Gastroesophageal sphincter (tissue), 4 donors: ENCODE data around the gene SPATA6L. TPM values are rescaled to one million over a fixed set of nuclear protein-coding genes. Genes with fewer than 3 reads are reported as not detected.

Experiments
- ATAC-seq: fragments of 150-250 bp; one replicate; pipeline ENCODE4 v1.9.1; 2016; ENCODE audit warnings: mild to moderate bottlenecking, moderate library complexity
- H3K27ac ChIP-seq, 4 donors: fragments of 200-600 bp; sonication (generic) in 3 of 4; 1 replicate in 3 of 4; 2 replicates in 1 of 4; pipeline ENCODE4 v1.5.1; 2016 to 2019
- H3K27me3 ChIP-seq: fragments of 200-600 bp; sonication (generic); one replicate; pipeline ENCODE4 v1.5.1; 2019
- H3K36me3 ChIP-seq, 2 donors: fragments of 200-600 bp; sonication (generic); one replicate each; pipeline ENCODE4 v1.5.1; 2019; ENCODE audit warnings: control low read depth in 1 of 2
- H3K4me1 ChIP-seq, 3 donors: fragments of 200-600 bp; sonication (generic); 1 replicate in 2 of 3; 2 replicates in 1 of 3; pipeline ENCODE4 v1.5.1; 2016 to 2019; ENCODE audit warnings: control low read depth in 2 of 3
- H3K4me3 ChIP-seq, 2 donors: fragments of 200-600 bp; sonication (generic); one replicate each; pipeline ENCODE4 v1.5.1; 2019; ENCODE audit warnings: mild to moderate bottlenecking in 1 of 2, moderate library complexity in 1 of 2
- H3K9me3 ChIP-seq, 3 donors: fragments of 200-600 bp; sonication (generic); one replicate each; pipeline ENCODE4 v1.5.1; 2017 to 2019; ENCODE audit warnings: control low read depth in 2 of 3
- CTCF ChIP-seq, 4 experiments: fragments of 200-600 bp in 2 of 4; fragments of 450-650 bp in 2 of 4; sonication (generic) in 1 of 4; IDR thresholded peaks; one replicate each; pipeline ENCODE4 v1.5.1; 2017 to 2019; ENCODE audit warnings: antibody characterized with exemption in 4 of 4, mild to moderate bottlenecking in 2 of 4, moderate library complexity in 2 of 4
- EP300 ChIP-seq: sonication (generic); formaldehyde crosslinking; IDR thresholded peaks from one replicate; pipeline ENCODE4 v1.6.1; 2017; ENCODE audit warnings: antibody characterized with exemption, mild to moderate bottlenecking
- POLR2A ChIP-seq, 2 donors: fragments of 450-650 bp; IDR thresholded peaks; one replicate each; pipeline ENCODE4 v1.6.1; 2017; ENCODE audit warnings: antibody characterized with exemption in 2 of 2, mild to moderate bottlenecking in 2 of 2, moderate library complexity in 1 of 2
- POLR2AphosphoS5 ChIP-seq: sonication (generic); formaldehyde crosslinking; IDR thresholded peaks from one replicate; pipeline ENCODE4 v1.6.1; 2017; ENCODE audit warnings: antibody characterized with exemption
- WGBS, 2 donors: methylation state at CpG; one replicate each; pipeline ENCODE4 v1.1.5; 2018; ENCODE audit warnings: low coverage in 1 of 2; 5-methylcytosine and 5-hydroxymethylcytosine counted together
- total RNA-seq, 4 donors: library from RNA; depleted of rRNA; stranded (reverse); fragments of >200 nt; gene quantifications; one replicate each; pipeline ENCODE4 v1.1.0, GENCODE V29; 2016

SPATA6L gene
- total RNA-seq, 4 donors from 2014 or later: 0.69 to 1.9 (median 0.83) TPM

DNA sequence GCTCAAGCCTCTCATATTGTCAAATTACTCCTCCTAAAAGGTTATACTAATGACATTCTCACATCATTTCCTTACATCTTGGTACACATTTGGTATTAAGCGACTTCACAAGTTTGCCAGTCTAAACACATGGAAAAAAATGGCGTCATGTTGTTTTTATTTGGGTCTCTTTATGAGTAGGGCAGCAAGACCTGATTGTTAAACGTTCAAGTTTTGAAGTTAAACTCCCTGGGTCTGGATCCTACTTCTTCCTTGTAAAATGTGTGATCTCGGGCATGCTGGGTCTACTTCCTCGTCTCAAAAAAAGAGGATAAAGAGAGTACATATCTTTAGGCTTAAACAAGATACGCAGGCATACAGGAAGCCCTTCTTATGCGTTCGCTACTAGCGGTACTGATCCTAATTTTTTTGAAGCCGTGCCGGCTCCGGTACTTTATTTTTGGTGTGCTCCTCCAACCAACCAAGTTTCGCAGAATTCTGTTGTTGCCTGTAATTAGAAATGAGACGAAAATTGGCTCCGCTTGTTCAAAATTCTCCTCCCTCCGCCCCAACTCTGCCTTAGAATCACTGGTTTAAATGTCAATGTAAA, 12.5 kb upstream of the SPATA6L start:
- peak overlapping the region; percentile 82 to 91 for H3K4me3 ChIP-seq
- H3K27me3 ChIP-seq: no peaks in the 10 kb centered on the region
- peak overlapping the region; percentile 98 to 100 (median 98) for H3K27ac ChIP-seq
- peaks cover 2 to 43% (median 4%) of the 10 kb centered on the region in 3 donors for H3K4me1 ChIP-seq
- TF ChIP-seq EP300: no peak
- TF ChIP-seq CTCF (IDR thresholded peaks at IDR 0.05): peak in 1 of 4 experiments; percentile 2
- 0% methylated on average over 13 to 15 of the region's 16 CpGs for WGBS, 2 donors
- H3K36me3 ChIP-seq: no peaks in the 10 kb centered on the region
- H3K9me3 ChIP-seq: no peaks in the 10 kb centered on the region
- ATAC-seq: peak; percentile 13

- WGBS, 2 donors: 75 to 96% methylated on average over 2 to 3 of the region's 3 CpGs
- no peaks in the 10 kb centered on the region for H3K27me3 ChIP-seq
- no peak for TF ChIP-seq POLR2A (IDR thresholded peaks at IDR 0.05)
- TF ChIP-seq POLR2AphosphoS5: no peak
- no peak for TF ChIP-seq EP300
- TF ChIP-seq CTCF (IDR thresholded peaks at IDR 0.05): no peak
- no peak overlapping the region for H3K4me3 ChIP-seq
- peak overlapping the region in 1 of 4 donors; percentile 98 for H3K27ac ChIP-seq
- H3K9me3 ChIP-seq: no peaks in the 10 kb centered on the region
- no peaks in the 10 kb centered on the region for H3K36me3 ChIP-seq
- H3K4me1 ChIP-seq: peaks cover 2 to 31% (median 4%) of the 10 kb centered on the region in 3 donors
- no peak for ATAC-seq
These were observed 11.1 kb upstream of the SPATA6L start for GRCh38 chr9:4677392-4677791.

DNA sequence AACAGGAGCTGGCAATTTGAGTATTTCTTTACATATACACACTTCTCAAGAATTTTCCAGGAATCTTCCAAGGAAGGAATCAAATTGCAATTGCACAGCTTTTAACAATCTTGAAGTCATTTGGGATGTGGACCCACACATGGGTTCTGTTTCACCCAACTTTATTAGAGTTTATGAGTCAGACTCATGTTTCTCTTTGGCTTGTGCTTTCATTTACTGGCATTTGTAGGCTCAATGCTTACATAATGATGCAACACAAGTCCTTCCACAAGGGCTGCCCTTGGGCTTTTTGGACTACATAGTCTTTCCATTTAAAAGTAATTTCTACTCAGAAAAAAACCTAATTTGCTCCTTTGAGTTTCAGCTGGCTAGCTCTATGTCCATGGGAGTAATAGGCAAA, 8.5 kb upstream of the SPATA6L start:
- H3K4me3 ChIP-seq: no peak overlapping the region
- H3K36me3 ChIP-seq: no peaks in the 10 kb centered on the region
- no peaks in the 10 kb centered on the region for H3K9me3 ChIP-seq
- H3K4me1 ChIP-seq: peaks cover 0 to 11% (median 0%) of the 10 kb centered on the region in 3 donors
- H3K27ac ChIP-seq: no peak overlapping the region
- H3K27me3 ChIP-seq: no peaks in the 10 kb centered on the region
- ATAC-seq: no peak
- TF ChIP-seq EP300: no peak
- TF ChIP-seq POLR2AphosphoS5: no peak
- TF ChIP-seq CTCF (IDR thresholded peaks at IDR 0.05): no peak
- TF ChIP-seq POLR2A (IDR thresholded peaks at IDR 0.05): no peak

GRCh38 chr9:4671737-4672136, 5.5 kb upstream of the SPATA6L start:
- 100% methylated on average over 1 of the region's 1 CpG; no CpG with 5 or more reads in 1 of the 2 donors for WGBS, 2 donors
- Histone ChIP-seq H3K4me3 (no peak overlapping the region), H3K4me1 (peaks cover 0 to 3% (median 0%) of the 10 kb centered on the region in 3 donors), H3K36me3 (no peaks in the 10 kb centered on the region), H3K27ac (no peak overlapping the region), H3K27me3 (no peaks in the 10 kb centered on the region), H3K9me3 (no peaks in the 10 kb centered on the region)
- ATAC-seq: no peak
- TF ChIP-seq CTCF (IDR thresholded peaks at IDR 0.05) (no peak), POLR2A (IDR thresholded peaks at IDR 0.05) (no peak), POLR2AphosphoS5 (no peak), EP300 (no peak)

- ATAC-seq: no peak
- no peaks in the 10 kb centered on the region for H3K9me3 ChIP-seq
- H3K4me1 ChIP-seq: peaks cover 0 to 14% (median 0%) of the 10 kb centered on the region in 3 donors
- no peak overlapping the region for H3K4me3 ChIP-seq
- H3K36me3 ChIP-seq: no peaks in the 10 kb centered on the region
- H3K27me3 ChIP-seq: no peaks in the 10 kb centered on the region
- TF ChIP-seq EP300: no peak
- TF ChIP-seq POLR2A (IDR thresholded peaks at IDR 0.05): no peak
- no peak for TF ChIP-seq CTCF (IDR thresholded peaks at IDR 0.05)
- no peak for TF ChIP-seq POLR2AphosphoS5
- WGBS, 2 donors: 72 to 93% methylated on average over 2 to 3 of the region's 3 CpGs
- H3K27ac ChIP-seq: no peak overlapping the region
These were observed 4.3 kb upstream of the SPATA6L start for GRCh38 chr9:4670591-4670990.
